Astrocyte (in vitro differentiated cells and primary cell): ENCODE measurements around the gene PRR12. TPM values are rescaled to one million over a fixed set of nuclear protein-coding genes. Genes with fewer than 3 reads are reported as not detected.

ENCODE experiments used
- DNase-seq: peaks from one replicate; pipeline ENCODE4 v3.0.0-alpha.2; 2010; ENCODE audit warnings: low read depth
- FAIRE-seq: peaks from 2 replicates; lab custom pipeline; 2011; peaks lifted over from hg19 to GRCh38; lab: Jason Lieb, UNC
- H2AFZ ChIP-seq: 2 replicates; pipeline ENCODE4 v1.6.0; 2012; ENCODE audit warnings: low read depth, low read length, inconsistent platforms
- H3K27ac ChIP-seq: 2 replicates; pipeline ENCODE4 v1.5.1; 2011; ENCODE audit warnings: low read depth, low read length, inconsistent platforms
- H3K27me3 ChIP-seq: 2 replicates; pipeline ENCODE4 v1.6.0; 2011; ENCODE audit warnings: low read length, inconsistent platforms; ENCODE audit not compliant: insufficient read depth
- H3K36me3 ChIP-seq: 2 replicates; pipeline ENCODE4 v1.5.1; 2011; ENCODE audit warnings: low read length, inconsistent platforms; ENCODE audit not compliant: insufficient read depth
- H3K4me1 ChIP-seq: 2 replicates; pipeline ENCODE4 v1.5.1; 2011; ENCODE audit warnings: low read length, inconsistent platforms; ENCODE audit not compliant: insufficient read depth
- H3K4me2 ChIP-seq: 2 replicates; pipeline ENCODE4 v1.6.0; 2012; ENCODE audit warnings: low read length, inconsistent platforms
- H3K4me3 ChIP-seq: 2 replicates; pipeline ENCODE4 v1.5.1; 2011; ENCODE audit warnings: low read depth, mild to moderate bottlenecking, low read length, inconsistent platforms; ENCODE audit not compliant: insufficient read depth
- H3K79me2 ChIP-seq: 2 replicates; pipeline ENCODE4 v1.6.0; 2012; ENCODE audit warnings: mild to moderate bottlenecking, low read length, inconsistent platforms; ENCODE audit not compliant: insufficient read depth
- H3K9ac ChIP-seq: 2 replicates; pipeline ENCODE4 v1.6.0; 2012; ENCODE audit warnings: mild to moderate bottlenecking, low read length, inconsistent platforms
- H3K9me3 ChIP-seq: 2 replicates; pipeline ENCODE4 v1.5.1; 2012; ENCODE audit warnings: low read depth, mild to moderate bottlenecking, low read length, inconsistent platforms; ENCODE audit not compliant: insufficient read depth
- H4K20me1 ChIP-seq: 2 replicates; pipeline ENCODE4 v1.6.0; 2012; ENCODE audit warnings: low read length, inconsistent platforms; ENCODE audit not compliant: insufficient read depth
- H3K27ac Mint-ChIP-seq: one replicate; pipeline ENCODE4 v1.8.0; 2021; ENCODE audit warnings: mild to moderate bottlenecking, mixed read lengths; ENCODE audit not compliant: unreplicated experiment
- H3K27me3 Mint-ChIP-seq: one replicate; pipeline ENCODE4 v1.8.0; 2021; ENCODE audit warnings: low read depth, mixed read lengths; ENCODE audit not compliant: unreplicated experiment
- H3K36me3 Mint-ChIP-seq: one replicate; pipeline ENCODE4 v1.8.0; 2021; ENCODE audit warnings: low read depth, mixed read lengths; ENCODE audit not compliant: unreplicated experiment
- H3K4me1 Mint-ChIP-seq: one replicate; pipeline ENCODE4 v1.8.0; 2021; ENCODE audit warnings: low read depth, mixed read lengths; ENCODE audit not compliant: unreplicated experiment
- H3K4me3 Mint-ChIP-seq: one replicate; pipeline ENCODE4 v1.8.0; 2021; ENCODE audit warnings: mild to moderate bottlenecking, moderate library complexity, mixed read lengths; ENCODE audit not compliant: unreplicated experiment
- H3K9me3 Mint-ChIP-seq: one replicate; pipeline ENCODE4 v1.8.0; 2021; ENCODE audit warnings: mild to moderate bottlenecking, mixed read lengths; ENCODE audit not compliant: unreplicated experiment
- EZH2 ChIP-seq: IDR thresholded peaks from 2 replicates; pipeline ENCODE4 v1.6.1; 2012; ENCODE audit warnings: mild to moderate bottlenecking, low read length, inconsistent platforms; ENCODE audit not compliant: insufficient read depth
- total RNA-seq: library from RNA; stranded (reverse); gene quantifications from 2 replicates; pipeline ENCODE4 v1.2.1, GENCODE V29; 2021
- TF ChIP-seq, protein P1 (sequence below): IDR thresholded peaks from 2 replicates; pipeline ENCODE4 v1.5.1; 2011; ENCODE audit warnings: low read depth, mild to moderate bottlenecking, inconsistent platforms, low read length, moderate library complexity; ENCODE audit not compliant: insufficient read depth

The PRR12 gene
- total RNA-seq, 1 donor from 2014 or later: 29.7 TPM

DNA sequence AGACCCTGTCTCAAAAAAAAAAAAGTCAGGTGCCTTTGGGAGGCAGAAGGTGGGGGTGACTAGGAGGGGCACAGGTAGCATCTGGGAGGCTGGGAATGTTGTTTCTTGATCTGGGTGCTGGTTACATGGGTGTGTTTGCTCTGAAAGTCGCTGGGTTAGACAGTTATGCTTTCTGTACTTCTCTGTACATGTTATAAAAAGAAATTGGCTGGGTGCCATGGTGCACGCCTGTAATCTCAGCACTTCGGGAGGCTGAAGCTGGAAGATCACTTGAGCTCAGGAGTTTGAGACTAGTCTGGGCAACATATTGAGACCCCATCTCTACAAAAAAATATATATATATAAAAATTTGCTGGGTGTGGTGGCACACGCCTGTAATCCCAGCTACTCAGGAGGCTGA lies 25.7 kb upstream of the PRR12 start:
- H2AFZ ChIP-seq: no peak overlapping the region
- TF ChIP-seq EZH2: no peak
- TF ChIP-seq, protein P1, sequence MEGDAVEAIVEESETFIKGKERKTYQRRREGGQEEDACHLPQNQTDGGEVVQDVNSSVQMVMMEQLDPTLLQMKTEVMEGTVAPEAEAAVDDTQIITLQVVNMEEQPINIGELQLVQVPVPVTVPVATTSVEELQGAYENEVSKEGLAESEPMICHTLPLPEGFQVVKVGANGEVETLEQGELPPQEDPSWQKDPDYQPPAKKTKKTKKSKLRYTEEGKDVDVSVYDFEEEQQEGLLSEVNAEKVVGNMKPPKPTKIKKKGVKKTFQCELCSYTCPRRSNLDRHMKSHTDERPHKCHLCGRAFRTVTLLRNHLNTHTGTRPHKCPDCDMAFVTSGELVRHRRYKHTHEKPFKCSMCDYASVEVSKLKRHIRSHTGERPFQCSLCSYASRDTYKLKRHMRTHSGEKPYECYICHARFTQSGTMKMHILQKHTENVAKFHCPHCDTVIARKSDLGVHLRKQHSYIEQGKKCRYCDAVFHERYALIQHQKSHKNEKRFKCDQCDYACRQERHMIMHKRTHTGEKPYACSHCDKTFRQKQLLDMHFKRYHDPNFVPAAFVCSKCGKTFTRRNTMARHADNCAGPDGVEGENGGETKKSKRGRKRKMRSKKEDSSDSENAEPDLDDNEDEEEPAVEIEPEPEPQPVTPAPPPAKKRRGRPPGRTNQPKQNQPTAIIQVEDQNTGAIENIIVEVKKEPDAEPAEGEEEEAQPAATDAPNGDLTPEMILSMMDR: no peak
- peaks cover 71% of the 10 kb centered on the region for H4K20me1 ChIP-seq
- no peak overlapping the region for H3K4me3 ChIP-seq
- peaks cover 72% of the 10 kb centered on the region for H3K79me2 ChIP-seq
- H3K4me2 ChIP-seq: no peak overlapping the region
- H3K9me3 Mint-ChIP-seq: no peaks in the 10 kb centered on the region
- H3K9me3 ChIP-seq: no peaks in the 10 kb centered on the region
- DNase-seq (no peak), FAIRE-seq (no peak)
- H3K4me3 Mint-ChIP-seq: no peak overlapping the region
- no peak overlapping the region for H3K27ac ChIP-seq
- H3K4me1 ChIP-seq: no peaks in the 10 kb centered on the region
- no peaks in the 10 kb centered on the region for H3K27me3 ChIP-seq
- H3K36me3 ChIP-seq: peaks cover 6% of the 10 kb centered on the region
- H3K36me3 Mint-ChIP-seq: peaks cover 2% of the 10 kb centered on the region
- no peaks in the 10 kb centered on the region for H3K27me3 Mint-ChIP-seq
- peaks cover under 1% of the 10 kb centered on the region for H3K4me1 Mint-ChIP-seq
- H3K27ac Mint-ChIP-seq: peak overlapping the region; percentile 26
- no peak overlapping the region for H3K9ac ChIP-seq

DNA sequence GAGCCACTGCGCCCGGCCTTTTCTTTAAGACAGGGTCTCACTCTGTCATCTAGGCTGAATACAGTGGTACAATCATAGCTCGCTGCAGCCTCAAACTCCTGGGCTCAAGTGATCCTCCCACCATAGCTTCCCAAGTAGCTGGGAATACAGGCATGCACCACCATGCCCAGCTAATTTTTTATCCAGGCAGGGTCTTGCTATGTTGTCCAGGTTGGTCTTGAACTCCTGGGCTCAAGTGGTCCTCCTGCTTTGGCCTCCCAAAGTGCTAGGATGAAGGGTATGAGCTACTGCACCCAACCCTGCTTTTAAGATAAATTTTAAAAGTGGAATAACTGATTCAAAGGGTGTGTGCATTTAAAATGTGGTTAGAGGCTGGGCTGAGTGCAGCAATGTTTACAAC lies 24.7 kb upstream of the PRR12 start:
- peaks cover 1% of the 10 kb centered on the region for H3K36me3 Mint-ChIP-seq
- no peak overlapping the region for H3K4me3 Mint-ChIP-seq
- Histone ChIP-seq H3K4me2 (no peak overlapping the region), H3K27ac (no peak overlapping the region), H3K36me3 (peaks cover 6% of the 10 kb centered on the region), H3K9me3 (no peaks in the 10 kb centered on the region), H4K20me1 (peaks cover 70% of the 10 kb centered on the region), H3K4me1 (no peaks in the 10 kb centered on the region), H2AFZ (no peak overlapping the region), H3K27me3 (no peaks in the 10 kb centered on the region), H3K4me3 (no peak overlapping the region), H3K9ac (no peak overlapping the region), H3K79me2 (peaks cover 72% of the 10 kb centered on the region)
- DNase-seq (no peak), FAIRE-seq (no peak)
- no peak for TF ChIP-seq EZH2
- TF ChIP-seq, protein P1: no peak
- no peaks in the 10 kb centered on the region for H3K27me3 Mint-ChIP-seq
- H3K4me1 Mint-ChIP-seq: peaks cover 4% of the 10 kb centered on the region
- no peaks in the 10 kb centered on the region for H3K9me3 Mint-ChIP-seq
- H3K27ac Mint-ChIP-seq: no peak overlapping the region

DNA sequence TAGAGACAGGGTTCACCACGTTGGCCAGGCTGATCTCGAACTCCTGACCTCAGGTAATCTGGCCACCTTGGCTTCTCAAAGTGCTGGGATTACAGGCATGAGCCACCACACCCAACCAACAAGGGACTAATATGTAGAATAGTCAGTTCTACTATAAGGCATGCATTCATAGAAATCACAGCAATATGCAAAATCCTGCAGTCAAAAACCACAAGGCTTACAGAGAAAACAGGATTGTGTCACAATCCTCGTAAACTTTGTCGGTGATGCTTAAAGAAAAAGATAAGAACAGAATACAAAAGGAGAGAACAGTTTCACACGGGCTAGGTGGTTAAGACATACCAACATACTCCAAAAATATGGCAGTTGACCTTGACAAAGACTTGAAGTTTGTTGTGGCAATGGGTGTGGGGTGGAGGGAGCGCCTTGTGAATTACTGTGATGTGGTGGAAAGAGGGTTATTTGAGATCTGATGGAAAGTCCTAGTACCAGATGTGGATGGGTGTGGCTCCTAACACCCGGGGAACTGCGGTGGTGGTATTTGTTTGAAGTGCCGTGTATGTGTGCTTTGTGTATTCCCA lies 23.0 kb upstream of the PRR12 start:
- no peak for DNase-seq
- Histone ChIP-seq H3K79me2 (peaks cover 69% of the 10 kb centered on the region), H4K20me1 (peaks cover 59% of the 10 kb centered on the region), H3K4me3 (no peak overlapping the region), H3K27me3 (no peaks in the 10 kb centered on the region), H3K27ac (no peak overlapping the region), H3K4me1 (no peaks in the 10 kb centered on the region), H3K9ac (no peak overlapping the region), H3K4me2 (no peak overlapping the region), H2AFZ (no peak overlapping the region), H3K9me3 (no peaks in the 10 kb centered on the region), H3K36me3 (peaks cover 6% of the 10 kb centered on the region)
- no peak overlapping the region for H3K4me3 Mint-ChIP-seq
- no peaks in the 10 kb centered on the region for H3K36me3 Mint-ChIP-seq
- peaks cover 4% of the 10 kb centered on the region for H3K4me1 Mint-ChIP-seq
- TF ChIP-seq, protein P1: no peak
- no peak for TF ChIP-seq EZH2
- no peaks in the 10 kb centered on the region for H3K9me3 Mint-ChIP-seq
- no peak overlapping the region for H3K27ac Mint-ChIP-seq
- H3K27me3 Mint-ChIP-seq: no peaks in the 10 kb centered on the region
- FAIRE-seq: no peak
